ENCODE results near the gene TRIM17.
"Not testable (repeated sequence)": the region's sequence is repeated elsewhere in the genome, so short reads cannot be mapped to it uniquely, and the experiment has no call there.

TRIM17 gene

GRCh38 chr1:228438266-228438665 lies 21.6 kb upstream of the TRIM17 start:
- Histone ChIP-seq H3K4me2 (ENCODE audit: low read length) (no peak overlapping the region), H3K9me3 (ENCODE audit: control insufficient read depth, insufficient read depth, low read length) (no peaks in the 10 kb centered on the region), H3K27me3 (ENCODE audit: control insufficient read depth, low read length) (peaks cover 19% of the 10 kb centered on the region), H4K20me1 (ENCODE audit: control insufficient read depth, insufficient read depth, low read depth, low read length) (no peaks in the 10 kb centered on the region), H3K27ac (ENCODE audit: low read depth, low read length) (no peak overlapping the region), H3K4me1 (ENCODE audit: control insufficient read depth, low read length) (no peaks in the 10 kb centered on the region), H3K79me2 (ENCODE audit: control insufficient read depth, low read length) (no peaks in the 10 kb centered on the region), H3K36me3 (ENCODE audit: control insufficient read depth, low read length) (no peaks in the 10 kb centered on the region), H3K4me3 (ENCODE audit: low read length) (no peak overlapping the region), H3F3A (ENCODE audit: control insufficient read depth, insufficient read depth) (no peaks in the 10 kb centered on the region), H3K9me2 (replicated peaks; ENCODE audit: control insufficient read depth, low read length) (no peaks in the 10 kb centered on the region)
- no peak for TF ChIP-seq EZH2phosphoT487 (IDR thresholded peaks at IDR 0.05; ENCODE audit: borderline replicate concordance, low read length)
- TF ChIP-seq CTCF (IDR thresholded peaks at IDR 0.05; ENCODE audit: low read depth, low read length, poor library complexity, severe bottlenecking): no peak

- Histone ChIP-seq H3K79me2 (ENCODE audit: control insufficient read depth, low read length) (no peaks in the 10 kb centered on the region), H3K27ac (ENCODE audit: low read depth, low read length) (no peak overlapping the region), H3F3A (ENCODE audit: control insufficient read depth, insufficient read depth) (no peaks in the 10 kb centered on the region), H3K27me3 (ENCODE audit: control insufficient read depth, low read length) (peaks cover 19% of the 10 kb centered on the region), H4K20me1 (ENCODE audit: control insufficient read depth, insufficient read depth, low read depth, low read length) (no peaks in the 10 kb centered on the region), H3K4me3 (ENCODE audit: low read length) (no peak overlapping the region), H3K4me1 (ENCODE audit: control insufficient read depth, low read length) (no peaks in the 10 kb centered on the region), H3K36me3 (ENCODE audit: control insufficient read depth, low read length) (no peaks in the 10 kb centered on the region), H3K9me2 (replicated peaks; ENCODE audit: control insufficient read depth, low read length) (no peaks in the 10 kb centered on the region), H3K9me3 (ENCODE audit: control insufficient read depth, insufficient read depth, low read length) (no peaks in the 10 kb centered on the region), H3K4me2 (ENCODE audit: low read length) (no peak overlapping the region)
- TF ChIP-seq CTCF (IDR thresholded peaks at IDR 0.05; ENCODE audit: low read depth, low read length, poor library complexity, severe bottlenecking) (no peak), EZH2phosphoT487 (IDR thresholded peaks at IDR 0.05; ENCODE audit: borderline replicate concordance, low read length) (no peak)
Observed at GRCh38 chr1:228437424-228437962, 20.8 kb upstream of the TRIM17 start.

- no peaks in the 10 kb centered on the region for H3K9me2 ChIP-seq (replicated peaks; ENCODE audit: control insufficient read depth, low read length)
- TF ChIP-seq EZH2phosphoT487 (IDR thresholded peaks at IDR 0.05; ENCODE audit: borderline replicate concordance, low read length) (no peak), CTCF (IDR thresholded peaks at IDR 0.05; ENCODE audit: low read depth, low read length, poor library complexity, severe bottlenecking) (no peak)
Observed at GRCh38 chr1:228434689-228435088, 18.0 kb upstream of the TRIM17 start.

GRCh38 chr1:228433337-228434053 lies 16.8 kb upstream of the TRIM17 start:
- not testable (repeated sequence) for H3K9me2 ChIP-seq (replicated peaks; ENCODE audit: control insufficient read depth, low read length); H3K4me1 ChIP-seq (ENCODE audit: control insufficient read depth, low read length); H3K36me3 ChIP-seq (ENCODE audit: control insufficient read depth, low read length); H3K4me2 ChIP-seq (ENCODE audit: low read length); H3F3A ChIP-seq (ENCODE audit: control insufficient read depth, insufficient read depth); H3K4me3 ChIP-seq (ENCODE audit: low read length); H3K9me3 ChIP-seq (ENCODE audit: control insufficient read depth, insufficient read depth, low read length); H4K20me1 ChIP-seq (ENCODE audit: control insufficient read depth, insufficient read depth, low read depth, low read length); H3K27ac ChIP-seq (ENCODE audit: low read depth, low read length); H3K27me3 ChIP-seq (ENCODE audit: control insufficient read depth, low read length); H3K79me2 ChIP-seq (ENCODE audit: control insufficient read depth, low read length)

More at GRCh38 chr1:228434689-228435088, 18.0 kb upstream of the TRIM17 start:
- Histone ChIP-seq H3K9me3 (ENCODE audit: control insufficient read depth, insufficient read depth, low read length) (no peaks in the 10 kb centered on the region), H4K20me1 (ENCODE audit: control insufficient read depth, insufficient read depth, low read depth, low read length) (no peaks in the 10 kb centered on the region), H3F3A (ENCODE audit: control insufficient read depth, insufficient read depth) (no peaks in the 10 kb centered on the region), H3K4me3 (ENCODE audit: low read length) (no peak overlapping the region), H3K79me2 (ENCODE audit: control insufficient read depth, low read length) (no peaks in the 10 kb centered on the region), H3K36me3 (ENCODE audit: control insufficient read depth, low read length) (no peaks in the 10 kb centered on the region), H3K27me3 (ENCODE audit: control insufficient read depth, low read length) (peaks cover 2% of the 10 kb centered on the region; the same call in 1 of the 2 replicates), H3K4me2 (ENCODE audit: low read length) (no peak overlapping the region), H3K27ac (ENCODE audit: low read depth, low read length) (no peak overlapping the region), H3K4me1 (ENCODE audit: control insufficient read depth, low read length) (no peaks in the 10 kb centered on the region)

Data from DOHH2 (cell line).